ENCODE measurements around the gene RALGAPA2.

DNA sequence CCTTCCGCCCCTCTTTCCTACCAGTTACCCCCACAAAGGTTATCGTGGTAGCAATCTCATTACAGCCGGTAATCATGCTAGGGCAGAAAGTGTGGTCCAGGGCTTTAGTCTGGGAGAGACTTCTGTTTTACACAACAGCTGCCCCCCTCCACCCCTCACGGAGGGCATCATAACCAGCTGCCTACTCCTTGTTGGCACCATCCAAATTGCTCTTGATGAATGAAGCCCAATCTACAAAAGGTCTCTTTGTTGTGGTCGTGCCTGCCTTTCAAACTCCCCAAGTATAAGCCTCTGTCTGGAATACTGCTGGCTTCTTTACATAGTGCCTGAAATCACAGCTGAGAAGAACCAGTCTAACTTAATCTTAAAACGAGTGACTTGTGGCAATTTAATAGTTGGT lies 186.7 kb downstream of the RALGAPA2 start:
- TF ChIP-seq POLR2A (IDR thresholded peaks at IDR 0.05), result no peak
- TF ChIP-seq, protein P1, sequence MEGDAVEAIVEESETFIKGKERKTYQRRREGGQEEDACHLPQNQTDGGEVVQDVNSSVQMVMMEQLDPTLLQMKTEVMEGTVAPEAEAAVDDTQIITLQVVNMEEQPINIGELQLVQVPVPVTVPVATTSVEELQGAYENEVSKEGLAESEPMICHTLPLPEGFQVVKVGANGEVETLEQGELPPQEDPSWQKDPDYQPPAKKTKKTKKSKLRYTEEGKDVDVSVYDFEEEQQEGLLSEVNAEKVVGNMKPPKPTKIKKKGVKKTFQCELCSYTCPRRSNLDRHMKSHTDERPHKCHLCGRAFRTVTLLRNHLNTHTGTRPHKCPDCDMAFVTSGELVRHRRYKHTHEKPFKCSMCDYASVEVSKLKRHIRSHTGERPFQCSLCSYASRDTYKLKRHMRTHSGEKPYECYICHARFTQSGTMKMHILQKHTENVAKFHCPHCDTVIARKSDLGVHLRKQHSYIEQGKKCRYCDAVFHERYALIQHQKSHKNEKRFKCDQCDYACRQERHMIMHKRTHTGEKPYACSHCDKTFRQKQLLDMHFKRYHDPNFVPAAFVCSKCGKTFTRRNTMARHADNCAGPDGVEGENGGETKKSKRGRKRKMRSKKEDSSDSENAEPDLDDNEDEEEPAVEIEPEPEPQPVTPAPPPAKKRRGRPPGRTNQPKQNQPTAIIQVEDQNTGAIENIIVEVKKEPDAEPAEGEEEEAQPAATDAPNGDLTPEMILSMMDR (IDR thresholded peaks at IDR 0.05), result no peak
